GM04503 (cell line): Measurements from ENCODE around the gene SMIM14.
"Not testable (repeated sequence)": the region's sequence is repeated elsewhere in the genome, so short reads cannot be mapped to it uniquely, and the experiment has no call there.

Experiments
- DNase-seq: peaks from one replicate; pipeline ENCODE4 v3.0.0-alpha.2; 2012; ENCODE audit warnings: low read depth

Gene SMIM14

DNA sequence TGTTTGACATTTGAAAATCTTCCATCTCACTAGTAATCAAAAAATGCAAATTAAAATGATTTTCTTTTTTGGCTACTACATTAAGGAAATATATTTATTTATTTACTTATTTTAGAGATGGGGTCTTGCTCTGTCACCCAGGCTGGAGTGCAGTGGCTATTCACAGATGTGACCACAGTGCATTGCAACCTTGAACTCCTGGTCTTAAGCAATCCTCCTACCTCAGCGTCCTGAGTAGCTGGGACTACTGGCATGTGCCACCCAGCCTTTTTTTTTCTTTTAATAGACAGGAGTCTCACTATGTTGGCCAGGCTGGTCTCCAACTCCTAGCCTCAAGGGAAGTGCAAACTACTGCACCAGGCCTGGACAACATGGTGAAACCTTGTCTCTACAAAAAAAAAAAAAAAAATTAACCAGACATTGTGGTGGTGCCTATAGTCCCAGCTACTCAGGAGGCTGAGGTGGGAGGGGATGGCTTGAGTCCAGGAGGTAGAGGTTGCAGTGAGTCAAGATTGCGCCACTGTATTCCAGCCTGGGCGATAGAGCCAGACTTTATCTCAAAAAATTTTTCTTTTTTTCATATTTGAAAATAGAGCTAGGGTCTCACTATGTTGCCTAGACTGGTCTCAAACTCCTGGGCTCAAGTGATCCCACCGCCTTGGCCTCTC, 4.4 kb upstream of the SMIM14 start:
- no peak for DNase-seq

GRCh38 chr4:39641451-39641850, 2.8 kb upstream of the SMIM14 start:
- DNase-seq = no peak

- DNase-seq = no peak
Observed at GRCh38 chr4:39637586-39638353, 895 bp downstream of the SMIM14 start.

DNA sequence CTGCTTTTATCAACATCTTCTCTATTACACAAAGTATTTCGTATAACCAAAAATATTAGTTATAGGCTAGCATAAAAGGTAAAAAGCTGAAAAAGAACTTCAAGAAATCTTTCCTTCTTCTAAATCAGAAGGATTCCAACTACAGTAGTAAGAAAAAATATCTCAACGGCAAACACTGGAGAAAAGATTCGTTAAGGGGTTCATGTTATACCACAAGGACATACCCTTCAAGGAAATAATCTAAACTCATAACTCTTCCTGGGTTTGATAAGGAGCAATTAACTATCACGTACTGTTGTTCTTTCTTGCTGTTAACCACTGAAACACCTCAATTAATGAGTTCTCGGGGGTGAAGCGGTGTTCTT, 1.5 kb downstream of the SMIM14 start:
- no peak for DNase-seq

DNA sequence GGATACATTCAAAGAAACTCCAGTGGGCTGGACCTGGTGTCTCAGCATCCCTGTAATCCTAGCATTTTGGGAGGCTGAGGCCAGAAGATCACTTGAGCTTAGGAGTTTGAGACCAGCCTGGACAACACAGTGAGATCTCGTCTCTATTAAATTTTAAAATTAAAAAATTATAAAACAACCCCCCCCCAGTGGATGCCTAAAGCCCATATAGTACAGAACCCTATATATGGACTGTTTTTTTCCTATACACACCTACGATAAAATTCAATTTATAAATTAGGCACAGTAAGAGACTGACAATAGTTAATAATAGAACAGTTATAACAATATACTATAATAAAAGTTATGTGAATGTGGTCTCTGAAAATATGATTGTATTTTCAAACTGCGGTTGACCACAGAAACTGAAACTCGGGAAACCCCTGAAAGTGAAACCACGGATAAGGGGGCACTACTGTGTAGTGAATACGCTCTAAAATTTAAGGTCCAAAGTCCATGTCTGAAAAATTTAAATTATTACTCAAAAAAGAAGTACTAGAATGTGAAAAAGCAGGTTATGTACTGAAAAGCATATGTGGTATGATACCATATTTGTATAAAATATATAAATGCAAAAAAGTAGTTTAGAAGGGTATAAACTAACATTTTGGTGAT, 2.0 kb downstream of the SMIM14 start:
- no peak for DNase-seq

DNA sequence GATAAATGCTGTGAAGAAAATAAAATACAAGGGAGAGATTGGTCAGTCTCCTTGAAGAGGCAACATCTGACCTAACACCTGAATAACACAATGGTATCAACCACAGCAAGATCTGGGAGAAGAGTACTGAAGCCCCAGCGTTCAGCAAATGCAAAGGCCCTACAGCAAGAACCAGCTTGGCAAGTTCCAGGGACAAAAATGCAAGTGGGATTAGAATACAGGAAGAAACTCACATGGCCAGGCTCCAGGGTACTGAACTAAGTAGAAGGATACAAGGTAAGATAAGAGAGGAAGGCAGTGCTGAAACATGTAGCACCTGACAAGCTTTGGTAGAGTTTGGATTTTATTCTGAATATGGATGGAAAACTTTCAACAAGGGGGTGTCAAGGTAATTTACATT, 3.6 kb downstream of the SMIM14 start:
- no peak for DNase-seq

- DNase-seq = no peak
Observed at GRCh38 chr4:39631700-39632079, 7.0 kb downstream of the SMIM14 start.

- no peak for DNase-seq
Observed at GRCh38 chr4:39627413-39627812, 11.3 kb downstream of the SMIM14 start.

DNA sequence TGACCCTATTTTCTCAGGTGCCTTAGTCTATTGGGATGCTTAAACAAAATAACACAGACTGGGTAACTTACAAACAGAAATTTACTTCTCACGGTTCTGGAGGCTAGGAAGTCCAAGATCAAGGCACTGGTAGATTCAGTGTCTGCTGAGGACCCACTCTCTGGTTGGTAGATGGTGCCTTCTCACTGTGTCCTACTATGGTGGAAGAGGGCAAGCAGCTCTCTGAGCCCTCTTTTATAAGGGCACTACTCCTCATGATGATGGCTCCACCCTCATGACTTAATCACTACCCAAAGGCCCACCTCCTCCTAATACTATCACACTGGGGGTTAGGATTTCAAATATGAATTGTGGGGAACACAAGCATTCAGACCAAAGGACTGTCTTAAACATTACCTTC, 11.8 kb downstream of the SMIM14 start:
- no peak for DNase-seq

DNA sequence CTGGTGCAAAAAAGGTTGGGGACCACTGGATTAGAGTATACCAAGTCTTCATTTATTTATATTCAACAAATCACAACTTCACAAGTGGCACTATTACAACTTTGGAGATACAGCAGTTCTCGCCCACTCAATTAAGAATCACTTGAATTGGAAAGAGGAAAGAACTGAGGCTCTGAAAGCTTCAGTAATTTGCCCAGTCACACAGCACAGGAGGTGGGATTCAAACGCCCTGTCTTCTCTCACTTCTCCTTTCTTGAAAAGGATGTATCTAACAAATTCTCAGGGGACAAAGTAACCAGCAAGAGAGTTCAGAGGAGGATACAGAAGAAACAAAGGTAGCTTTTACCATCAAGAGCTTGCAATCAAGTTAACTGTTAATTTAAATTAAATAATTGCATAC, 12.4 kb downstream of the SMIM14 start:
- DNase-seq = no peak

DNA sequence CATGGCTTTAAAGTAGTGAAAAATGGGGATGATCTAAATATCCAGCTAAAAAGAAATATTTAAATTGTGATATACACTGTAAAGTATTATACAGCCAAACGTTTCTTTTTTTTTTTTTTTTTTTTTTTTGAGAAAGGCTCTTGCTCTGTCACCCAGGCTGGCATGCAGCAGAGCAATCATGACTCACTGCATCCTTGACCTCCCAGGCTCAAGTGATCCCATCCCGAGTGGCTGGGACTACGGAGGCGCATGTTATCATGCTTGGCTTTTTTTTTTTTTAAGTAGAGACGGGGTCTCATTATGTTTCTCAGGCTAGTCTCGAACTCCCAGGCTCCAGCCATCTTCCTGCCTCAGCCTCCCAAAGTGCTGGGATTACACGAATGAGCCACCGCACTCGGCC, 17.1 kb downstream of the SMIM14 start:
- DNase-seq = no peak

- no peak for DNase-seq
Observed at GRCh38 chr4:39620551-39621313, 17.9 kb downstream of the SMIM14 start.

DNA sequence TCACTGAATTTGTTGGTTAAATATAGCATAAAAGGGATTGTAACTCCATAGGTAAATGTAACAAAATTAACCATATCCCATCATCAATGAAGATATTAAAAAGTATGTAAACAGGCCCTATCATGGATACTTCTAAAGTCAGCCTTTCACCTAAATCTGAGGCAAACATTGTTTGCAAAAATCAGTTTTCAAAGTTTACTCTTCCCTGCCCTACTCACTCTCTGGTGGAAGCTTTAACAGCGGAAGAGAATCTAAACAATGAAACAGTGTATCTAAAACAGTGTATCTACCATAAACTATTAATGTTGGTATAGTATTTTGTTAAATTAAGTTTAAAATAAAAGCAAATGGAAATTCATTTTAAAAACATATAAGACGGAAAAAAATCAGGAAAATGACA, 21.1 kb downstream of the SMIM14 start:
- DNase-seq = no peak

- DNase-seq = no peak
Observed at GRCh38 chr4:39616651-39617050, 22.0 kb downstream of the SMIM14 start.

- not testable (repeated sequence) for DNase-seq
Observed at GRCh38 chr4:39616112-39616511, 22.6 kb downstream of the SMIM14 start.

DNA sequence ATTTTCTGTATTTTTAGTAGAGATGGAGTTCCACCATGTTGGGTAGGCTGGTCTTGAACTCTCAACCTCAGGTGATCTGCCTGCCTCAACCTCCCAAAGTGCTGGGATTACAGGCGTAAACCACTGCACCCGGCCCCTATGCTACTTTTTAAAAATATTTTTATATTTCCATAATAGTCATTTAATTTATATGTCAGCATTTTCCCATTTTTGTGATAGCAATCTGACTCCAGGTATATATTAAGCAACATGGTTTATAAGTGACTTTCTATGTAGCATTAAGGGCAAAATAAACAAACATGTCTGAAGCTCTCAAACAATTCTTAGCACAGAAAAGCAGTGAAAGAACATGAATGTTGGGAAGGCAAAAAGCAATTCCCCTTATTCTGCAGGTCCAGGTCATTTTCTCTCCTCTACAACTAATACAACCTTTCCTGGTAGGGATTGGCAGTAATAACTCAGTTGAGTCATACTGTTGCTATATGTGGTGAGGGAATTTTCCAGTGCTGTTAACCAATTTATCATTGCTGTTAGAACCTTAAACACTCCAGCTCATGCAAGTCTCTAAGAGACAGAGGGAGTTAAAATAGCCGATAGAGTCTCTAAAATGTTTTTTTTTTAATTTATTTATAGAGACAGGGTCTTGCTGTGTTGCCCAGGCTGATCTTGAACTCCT, 24.0 kb downstream of the SMIM14 start:
- DNase-seq = no peak

- no peak for DNase-seq
Observed at GRCh38 chr4:39613093-39613656, 25.5 kb downstream of the SMIM14 start.

DNA sequence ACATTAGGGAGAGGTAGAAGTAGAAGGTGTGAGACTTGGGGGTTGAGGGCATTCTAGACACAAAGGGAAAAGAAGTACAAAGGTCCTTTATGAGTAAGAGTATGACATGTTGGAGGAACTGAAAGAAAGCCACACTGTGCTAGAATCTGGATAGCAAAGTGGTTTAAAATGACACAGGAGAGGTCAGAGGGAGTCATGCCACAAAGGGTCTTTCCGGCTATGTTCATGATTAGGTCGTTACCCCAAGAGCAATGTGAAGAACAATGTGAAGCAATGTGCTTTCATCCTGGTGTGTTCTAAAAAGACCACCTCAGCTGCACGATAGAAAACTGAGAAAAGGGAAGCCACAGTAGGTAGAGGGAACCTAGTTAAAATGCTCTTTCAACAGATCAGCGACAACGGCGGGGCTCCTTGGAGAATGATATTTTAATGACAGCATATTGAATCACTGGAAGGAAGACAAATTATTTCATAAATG, 29.2 kb downstream of the SMIM14 start:
- DNase-seq = no peak

DNA sequence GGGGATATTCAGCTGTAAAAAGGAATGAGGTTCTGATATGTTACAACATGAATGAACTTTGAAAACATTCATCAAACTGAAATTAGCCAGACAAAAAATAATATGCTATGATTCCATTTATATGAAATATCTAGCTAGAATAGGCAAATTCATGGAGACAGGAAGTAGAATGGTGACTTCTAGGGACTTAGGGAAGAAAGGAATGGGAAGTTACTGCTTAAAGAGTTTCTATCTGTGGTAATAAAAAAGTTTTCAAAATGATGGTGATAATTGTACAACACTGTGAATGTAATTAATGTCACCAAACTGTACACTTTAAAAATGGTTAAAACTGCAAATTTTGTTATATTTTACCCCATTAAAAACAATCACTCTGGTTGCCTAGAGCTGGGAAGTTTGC, 30.2 kb downstream of the SMIM14 start:
- DNase-seq = no peak

DNA sequence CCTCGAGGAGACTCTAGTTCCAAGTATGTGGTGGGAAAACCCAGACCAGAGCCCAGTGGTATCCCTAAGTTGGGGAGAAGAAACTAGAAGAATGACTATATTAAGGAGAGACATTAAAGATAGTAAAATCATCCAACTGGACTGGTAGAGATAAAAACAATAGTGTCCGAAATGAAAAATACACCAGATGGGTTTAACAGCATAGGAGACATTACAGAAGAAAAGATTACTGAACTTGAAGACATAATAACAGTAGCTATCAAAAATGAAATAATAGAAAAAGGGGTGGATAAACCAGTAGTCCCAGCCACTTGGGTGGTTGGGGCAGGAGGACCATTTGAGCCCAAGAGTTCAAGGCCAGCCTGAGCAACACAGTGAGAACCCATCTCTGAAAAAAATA, 31.9 kb downstream of the SMIM14 start:
- no peak for DNase-seq

- no peak for DNase-seq
Observed at GRCh38 chr4:39597695-39598381, 40.8 kb downstream of the SMIM14 start.
